Thyroid gland (tissue), 4 donors: ENCODE data around the gene ANKRD65. TPM values are rescaled to one million over a fixed set of nuclear protein-coding genes. Genes with fewer than 3 reads are reported as not detected.

Source experiments
- DNase-seq, 2 donors: peaks; one replicate each; pipeline ENCODE4 v3.0.0-alpha.2; 2019
- H3K27ac ChIP-seq, 3 donors: fragments of 200-600 bp; sonication (generic); 1 replicate in 2 of 3; 2 replicates in 1 of 3; pipeline ENCODE4 v1.5.1; 2016 to 2019; ENCODE audit warnings: mild to moderate bottlenecking in 1 of 3, moderate library complexity in 1 of 3
- H3K27me3 ChIP-seq: fragments of 200-600 bp; sonication (generic); one replicate; pipeline ENCODE4 v1.5.1; 2019
- H3K36me3 ChIP-seq, 2 donors: fragments of 200-600 bp; sonication (generic); one replicate each; pipeline ENCODE4 v1.5.1; 2016 to 2019
- H3K4me1 ChIP-seq, 2 donors: fragments of 200-600 bp; sonication (generic); one replicate each; pipeline ENCODE4 v1.5.1; 2017 to 2019
- H3K4me3 ChIP-seq, 3 donors: fragments of 200-600 bp; sonication (generic); replicated peaks in 1 of 3; 1 replicate in 2 of 3; 2 replicates in 1 of 3; pipeline ENCODE4 v1.5.1; 2016; ENCODE audit warnings: mild to moderate bottlenecking in 1 of 3
- H3K9me3 ChIP-seq: fragments of 200-600 bp; sonication (generic); one replicate; pipeline ENCODE4 v1.5.1; 2017
- POLR2A ChIP-seq, 2 donors: fragments of 450-650 bp; IDR thresholded peaks; one replicate each; pipeline ENCODE4 v1.6.1; 2017; ENCODE audit warnings: antibody characterized with exemption in 2 of 2, mild to moderate bottlenecking in 2 of 2, moderate library complexity in 1 of 2
- WGBS, 2 donors: methylation state at CpG; one replicate each; pipeline ENCODE4 v1.1.5; 2017; 5-methylcytosine and 5-hydroxymethylcytosine counted together
- intact Hi-C: fragments of 100-400 bp; cut with DNase I; formaldehyde crosslinking; loops from one replicate; pipeline ENCODE4 v1.15.1; 2023
- total RNA-seq, 4 donors: library from RNA; depleted of rRNA; stranded (reverse); fragments of >200 nt; gene quantifications; one replicate each; pipeline ENCODE4 v1.2.3, GENCODE V29; 2016
- TF ChIP-seq, protein P1 (sequence below), 6 experiments: fragments of 200-600 bp in 3 of 6; fragments of 450-650 bp in 3 of 6; sonication (generic) in 3 of 6; IDR thresholded peaks; one replicate each; pipeline ENCODE4 v1.5.1; 2016 to 2019; ENCODE audit warnings: antibody characterized with exemption in 6 of 6, mild to moderate bottlenecking in 2 of 6, inconsistent platforms in 1 of 6, moderate library complexity in 1 of 6

Gene ANKRD65
- total RNA-seq, 4 donors from 2014 or later, result 2.0 to 3.2 (median 2.4) TPM

DNA sequence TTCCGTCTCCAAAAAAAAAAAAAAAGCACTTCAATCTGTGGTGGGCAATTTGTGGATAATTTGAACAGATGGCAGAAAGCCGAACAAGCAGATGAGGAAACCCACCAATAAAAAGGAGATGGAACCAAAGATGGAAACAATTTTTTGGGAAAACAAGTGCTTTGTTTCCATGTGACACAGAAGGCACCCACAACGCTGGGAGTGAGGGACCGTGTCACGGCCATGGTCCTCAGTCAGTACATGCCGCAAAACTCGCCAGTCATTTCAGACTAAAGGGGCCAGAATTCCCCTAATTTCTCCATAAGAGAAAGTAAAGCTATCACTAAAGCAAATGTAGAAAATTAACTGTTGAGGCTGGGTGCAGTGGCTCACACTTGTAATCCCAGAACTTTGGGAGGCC is 27.0 kb downstream of the ANKRD65 start:
- H3K4me1 ChIP-seq, result peaks cover 7 to 11% of the 10 kb centered on the region in 2 donors
- H3K27ac ChIP-seq, result no peak overlapping the region
- H3K4me3 ChIP-seq, result no peak overlapping the region
- TF ChIP-seq, protein P1, sequence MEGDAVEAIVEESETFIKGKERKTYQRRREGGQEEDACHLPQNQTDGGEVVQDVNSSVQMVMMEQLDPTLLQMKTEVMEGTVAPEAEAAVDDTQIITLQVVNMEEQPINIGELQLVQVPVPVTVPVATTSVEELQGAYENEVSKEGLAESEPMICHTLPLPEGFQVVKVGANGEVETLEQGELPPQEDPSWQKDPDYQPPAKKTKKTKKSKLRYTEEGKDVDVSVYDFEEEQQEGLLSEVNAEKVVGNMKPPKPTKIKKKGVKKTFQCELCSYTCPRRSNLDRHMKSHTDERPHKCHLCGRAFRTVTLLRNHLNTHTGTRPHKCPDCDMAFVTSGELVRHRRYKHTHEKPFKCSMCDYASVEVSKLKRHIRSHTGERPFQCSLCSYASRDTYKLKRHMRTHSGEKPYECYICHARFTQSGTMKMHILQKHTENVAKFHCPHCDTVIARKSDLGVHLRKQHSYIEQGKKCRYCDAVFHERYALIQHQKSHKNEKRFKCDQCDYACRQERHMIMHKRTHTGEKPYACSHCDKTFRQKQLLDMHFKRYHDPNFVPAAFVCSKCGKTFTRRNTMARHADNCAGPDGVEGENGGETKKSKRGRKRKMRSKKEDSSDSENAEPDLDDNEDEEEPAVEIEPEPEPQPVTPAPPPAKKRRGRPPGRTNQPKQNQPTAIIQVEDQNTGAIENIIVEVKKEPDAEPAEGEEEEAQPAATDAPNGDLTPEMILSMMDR (IDR thresholded peaks at IDR 0.05), result no peak
- no peak for TF ChIP-seq POLR2A (IDR thresholded peaks at IDR 0.05)
- no peaks in the 10 kb centered on the region for H3K27me3 ChIP-seq
- no peaks in the 10 kb centered on the region for H3K9me3 ChIP-seq
- WGBS, 2 donors, result 94 to 99% methylated on average over 7 of the region's 7 CpGs
- no peak for DNase-seq
- peaks cover 72 to 79% of the 10 kb centered on the region in 2 donors for H3K36me3 ChIP-seq
- intact Hi-C loops, result no loop called here

DNA sequence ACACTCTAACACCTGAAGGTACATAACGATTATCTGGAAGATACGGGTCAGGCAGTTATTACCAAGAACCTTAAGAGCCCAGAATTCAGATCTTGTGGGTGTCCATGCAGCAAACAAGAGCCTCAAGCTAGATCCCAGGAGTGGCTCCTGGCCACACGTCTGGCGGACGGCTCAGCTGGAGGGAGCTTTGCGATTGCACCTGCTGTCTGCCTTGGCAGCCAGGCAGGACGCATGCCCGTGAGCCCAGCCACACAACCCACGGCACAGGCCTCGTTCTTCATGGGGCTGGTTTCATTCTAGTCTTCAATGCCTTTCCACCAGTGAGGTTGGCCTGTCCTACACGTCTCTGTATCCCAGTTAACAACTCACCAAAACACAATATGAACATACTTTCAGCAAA is 27.6 kb downstream of the ANKRD65 start:
- no peak for DNase-seq
- WGBS, 2 donors, result 93 to 97% methylated on average over 8 to 11 of the region's 11 CpGs
- no peaks in the 10 kb centered on the region for H3K9me3 ChIP-seq
- no peak overlapping the region for H3K27ac ChIP-seq
- no peak overlapping the region for H3K4me3 ChIP-seq
- no peak for TF ChIP-seq POLR2A (IDR thresholded peaks at IDR 0.05)
- H3K27me3 ChIP-seq, result no peaks in the 10 kb centered on the region
- intact Hi-C loops, result no loop called here
- H3K4me1 ChIP-seq, result peaks cover 7 to 9% of the 10 kb centered on the region in 2 donors
- peaks cover 79 to 86% of the 10 kb centered on the region in 2 donors for H3K36me3 ChIP-seq

DNA sequence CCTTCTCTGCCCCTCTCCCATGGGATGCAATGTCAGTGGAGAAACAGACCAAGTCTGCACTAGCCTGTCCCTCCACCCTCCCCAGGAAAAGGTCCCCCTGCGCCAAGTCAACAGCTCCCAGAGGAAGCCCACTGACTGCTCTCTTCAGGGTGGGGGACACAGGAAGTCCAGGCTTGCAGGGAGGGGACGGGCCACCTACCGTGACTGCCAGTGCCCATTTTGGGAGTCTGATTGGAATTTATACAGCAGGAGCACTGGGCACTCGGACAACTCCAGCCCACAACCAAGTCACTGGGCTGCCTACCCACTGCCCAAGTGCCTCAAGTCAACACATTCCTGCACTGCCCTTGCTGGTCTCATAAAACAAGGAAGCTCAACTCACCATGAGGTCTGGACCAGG is 28.1 kb downstream of the ANKRD65 start:
- Histone ChIP-seq H3K36me3 (peaks cover 83 to 89% of the 10 kb centered on the region in 2 donors), H3K9me3 (no peaks in the 10 kb centered on the region), H3K27ac (no peak overlapping the region), H3K27me3 (no peaks in the 10 kb centered on the region), H3K4me3 (no peak overlapping the region), H3K4me1 (peaks cover 4 to 5% of the 10 kb centered on the region in 2 donors)
- WGBS, 2 donors, result 83 to 98% methylated on average over 4 of the region's 4 CpGs
- intact Hi-C loops, result no loop called here
- DNase-seq, result no peak
- TF ChIP-seq, protein P1 (IDR thresholded peaks at IDR 0.05), result no peak
- TF ChIP-seq POLR2A (IDR thresholded peaks at IDR 0.05), result no peak

DNA sequence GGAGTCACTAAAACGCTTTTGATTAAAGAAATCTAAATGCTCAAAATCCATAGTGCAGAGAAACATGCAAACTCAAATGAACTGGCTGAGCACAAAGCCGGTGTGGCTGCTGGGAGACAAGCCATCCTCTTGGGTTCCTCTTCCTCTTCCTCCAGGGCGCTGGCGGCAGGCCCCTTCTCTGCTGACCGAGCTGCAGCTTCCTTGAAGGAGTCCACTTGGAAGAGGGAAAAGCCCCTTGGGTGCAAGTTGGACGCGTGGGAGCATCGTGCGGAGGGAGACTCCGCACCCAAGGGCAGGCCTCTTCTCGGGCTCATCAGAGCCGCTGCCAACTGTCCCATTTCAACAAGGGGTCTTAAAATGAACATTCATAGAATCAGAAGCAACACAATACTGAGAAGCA is 29.9 kb downstream of the ANKRD65 start:
- peaks cover 90 to 94% of the 10 kb centered on the region in 2 donors for H3K36me3 ChIP-seq
- H3K9me3 ChIP-seq, result no peaks in the 10 kb centered on the region
- no peak overlapping the region for H3K27ac ChIP-seq
- intact Hi-C loops, result no loop called here
- no peaks in the 10 kb centered on the region for H3K4me1 ChIP-seq
- no peak overlapping the region for H3K4me3 ChIP-seq
- TF ChIP-seq, protein P1 (IDR thresholded peaks at IDR 0.05), result no peak
- no peak for TF ChIP-seq POLR2A (IDR thresholded peaks at IDR 0.05)
- DNase-seq, result no peak
- 86 to 89% methylated on average over 12 of the region's 12 CpGs for WGBS, 2 donors
- no peaks in the 10 kb centered on the region for H3K27me3 ChIP-seq

DNA sequence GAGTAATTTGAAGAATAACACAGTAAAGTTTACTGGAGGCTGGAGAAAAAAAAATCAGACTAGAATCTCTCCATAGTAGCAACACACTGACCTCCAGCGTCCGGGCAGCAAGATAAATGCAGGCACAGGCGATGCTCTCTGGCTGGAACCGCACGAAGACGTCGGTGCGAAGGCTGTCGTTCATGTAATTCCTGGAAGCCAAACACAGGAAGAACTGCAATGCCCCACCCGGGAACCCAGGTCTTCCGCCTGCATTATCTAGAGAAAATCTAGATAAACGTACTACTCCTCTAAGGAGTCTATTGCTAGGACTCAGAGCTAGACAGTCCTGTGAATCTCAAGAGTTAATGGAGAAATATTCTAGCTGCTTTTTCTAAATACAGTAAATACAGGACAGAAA is 30.4 kb downstream of the ANKRD65 start:
- Histone ChIP-seq H3K4me3 (no peak overlapping the region), H3K27me3 (no peaks in the 10 kb centered on the region), H3K36me3 (peaks cover 96% of the 10 kb centered on the region in 2 donors), H3K9me3 (no peaks in the 10 kb centered on the region), H3K27ac (no peak overlapping the region), H3K4me1 (no peaks in the 10 kb centered on the region)
- no peak for TF ChIP-seq POLR2A (IDR thresholded peaks at IDR 0.05)
- TF ChIP-seq, protein P1 (IDR thresholded peaks at IDR 0.05), result no peak
- intact Hi-C loops, result no loop called here
- WGBS, 2 donors, result 87 to 89% methylated on average over 12 of the region's 12 CpGs
- no peak for DNase-seq

DNA sequence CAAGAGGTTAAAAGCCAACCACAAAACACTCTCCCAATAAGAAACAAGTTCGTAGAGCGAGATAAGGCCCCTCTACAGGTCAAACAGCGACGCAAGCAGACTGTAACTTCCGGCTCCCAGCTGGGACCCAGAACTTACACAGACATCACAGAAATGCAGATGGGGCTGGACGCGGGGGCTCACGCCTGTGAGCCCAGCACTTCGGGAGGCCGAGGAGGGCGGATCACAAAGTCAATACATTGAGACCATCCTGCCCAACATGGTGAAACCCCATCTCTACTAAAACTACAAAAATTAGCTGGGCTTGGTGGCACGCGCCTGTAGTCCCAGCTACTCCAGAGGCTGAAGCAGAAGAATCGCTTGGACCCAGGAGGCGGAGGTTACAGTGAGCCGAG is 33.0 kb downstream of the ANKRD65 start:
- H3K4me3 ChIP-seq, result no peak overlapping the region
- H3K36me3 ChIP-seq, result peaks cover 74 to 75% of the 10 kb centered on the region in 2 donors
- no peak overlapping the region for H3K27ac ChIP-seq
- WGBS, 2 donors, result 97 to 98% methylated on average over 16 of the region's 16 CpGs
- intact Hi-C loops, result no loop called here
- no peak for DNase-seq
- no peak for TF ChIP-seq POLR2A (IDR thresholded peaks at IDR 0.05)
- TF ChIP-seq, protein P1 (IDR thresholded peaks at IDR 0.05), result no peak
- no peaks in the 10 kb centered on the region for H3K27me3 ChIP-seq
- no peaks in the 10 kb centered on the region for H3K9me3 ChIP-seq
- H3K4me1 ChIP-seq, result no peaks in the 10 kb centered on the region
